Activated naive CD4-positive, alpha-beta T cell (primary cell): ENCODE measurements around the gene SPSB4.
"Not testable (repeated sequence)": the region's sequence is repeated elsewhere in the genome, so short reads cannot be mapped to it uniquely, and the experiment has no call there.

Experiments
- DNase-seq, 4 experiments: peaks; one replicate each; lab custom pipeline; 2025; lab: John Stamatoyannopoulos, UW

SPSB4 gene

GRCh38 chr3:141115789-141116541, 64.8 kb downstream of the SPSB4 start:
- no peak for DNase-seq

- no peak for DNase-seq
Measured at GRCh38 chr3:141116721-141117120, 65.6 kb downstream of the SPSB4 start.

- DNase-seq = not testable (repeated sequence)
Measured at GRCh38 chr3:141117982-141118381, 66.8 kb downstream of the SPSB4 start.

GRCh38 chr3:141122455-141123030, 71.4 kb downstream of the SPSB4 start:
- no peak for DNase-seq

GRCh38 chr3:141123677-141124410, 72.7 kb downstream of the SPSB4 start:
- DNase-seq = no peak

GRCh38 chr3:141124715-141125114, 73.6 kb downstream of the SPSB4 start:
- DNase-seq = no peak

- no peak for DNase-seq
Measured at GRCh38 chr3:141125351-141125750, 74.2 kb downstream of the SPSB4 start.

GRCh38 chr3:141126661-141127343, 75.7 kb downstream of the SPSB4 start:
- DNase-seq = no peak

- DNase-seq = no peak
Measured at GRCh38 chr3:141127344-141128125, 76.4 kb downstream of the SPSB4 start.

GRCh38 chr3:141128126-141128777, 77.1 kb downstream of the SPSB4 start:
- no peak for DNase-seq

DNA sequence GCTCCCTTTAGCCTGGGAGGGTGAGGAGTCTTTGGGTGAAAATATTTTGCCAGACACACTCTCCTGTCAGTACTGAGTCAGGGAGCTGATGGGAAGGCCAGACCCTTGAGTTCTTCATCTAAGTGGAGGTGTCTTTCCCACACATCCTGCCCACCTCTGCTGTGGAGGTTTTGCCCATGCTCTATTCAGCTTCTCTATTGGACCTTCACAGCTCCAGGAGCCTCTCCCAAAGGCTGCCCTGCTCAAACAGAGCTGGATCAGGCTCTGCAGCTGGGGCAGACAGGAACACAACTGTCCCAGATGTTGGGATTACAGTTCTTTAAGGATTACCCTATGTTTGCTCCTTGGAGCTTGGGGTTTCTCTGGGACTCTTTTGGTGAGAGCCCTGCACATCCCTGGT, 77.9 kb downstream of the SPSB4 start:
- DNase-seq = no peak

DNA sequence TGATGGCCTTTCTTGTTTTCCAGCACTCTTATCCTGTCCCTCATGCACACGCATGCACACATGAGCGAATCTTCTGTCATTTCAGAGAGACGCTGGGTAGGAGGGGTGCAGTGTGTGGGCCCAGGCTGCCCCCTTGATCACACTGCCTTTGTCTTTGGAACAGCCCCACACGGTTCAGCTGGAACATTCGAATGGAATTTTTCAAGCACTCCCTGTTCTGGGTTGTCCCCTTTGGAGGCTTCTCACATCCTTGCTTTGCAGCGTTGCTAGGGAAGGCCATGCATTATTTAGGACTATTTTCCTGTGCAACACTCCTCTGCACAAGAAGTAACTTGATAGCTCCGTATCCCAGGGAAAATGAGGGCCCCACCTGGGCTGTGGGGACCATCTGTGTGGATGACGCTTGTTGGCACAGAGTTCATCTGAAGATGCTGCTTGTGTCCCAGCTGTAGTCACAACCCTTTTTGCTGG, 78.4 kb downstream of the SPSB4 start:
- DNase-seq = no peak

GRCh38 chr3:141143517-141143916, 92.4 kb downstream of the SPSB4 start:
- DNase-seq = no peak

GRCh38 chr3:141146979-141147470, 95.9 kb downstream of the SPSB4 start:
- DNase-seq = no peak

DNA sequence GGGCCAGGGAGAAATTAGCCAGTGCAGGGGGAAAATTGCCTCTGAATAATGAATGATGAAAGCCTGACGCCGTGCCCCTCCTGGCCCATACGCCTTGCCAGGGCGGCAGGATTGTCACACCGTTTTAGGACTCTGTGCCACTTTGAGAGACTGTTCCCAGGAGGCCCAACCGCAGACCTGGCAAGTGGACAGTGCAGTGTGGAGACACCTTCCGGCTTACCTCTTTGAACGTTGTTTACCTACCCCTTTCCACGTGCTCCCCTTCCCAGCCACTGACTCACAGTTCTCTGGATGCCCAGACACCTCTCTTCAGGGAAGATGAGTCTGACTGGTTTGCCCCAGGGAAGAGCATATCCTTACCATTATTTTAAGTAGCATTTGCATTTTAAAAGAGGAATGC, 96.5 kb downstream of the SPSB4 start:
- DNase-seq = no peak

GRCh38 chr3:141148169-141148568, 97.0 kb downstream of the SPSB4 start:
- no peak for DNase-seq

DNA sequence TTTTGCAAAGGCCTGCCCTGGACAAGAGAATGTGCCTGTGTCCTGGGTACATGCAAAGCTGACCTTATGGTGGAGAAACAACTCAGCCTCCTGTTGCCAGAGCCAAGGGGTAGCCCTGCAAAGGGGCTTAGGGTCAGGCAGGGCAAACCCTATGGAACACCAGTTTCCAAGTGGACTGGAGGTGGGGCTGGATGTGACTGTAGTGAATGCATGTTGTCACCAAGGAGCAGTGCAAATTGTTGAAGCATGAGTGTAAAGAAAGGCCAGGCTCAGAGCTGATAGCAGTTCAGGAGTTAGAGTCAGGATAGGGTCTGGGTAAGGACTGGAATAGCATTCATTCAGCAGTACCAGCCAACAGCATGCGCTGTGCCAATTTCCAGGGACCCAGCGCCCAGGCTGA, 97.6 kb downstream of the SPSB4 start:
- no peak for DNase-seq

DNA sequence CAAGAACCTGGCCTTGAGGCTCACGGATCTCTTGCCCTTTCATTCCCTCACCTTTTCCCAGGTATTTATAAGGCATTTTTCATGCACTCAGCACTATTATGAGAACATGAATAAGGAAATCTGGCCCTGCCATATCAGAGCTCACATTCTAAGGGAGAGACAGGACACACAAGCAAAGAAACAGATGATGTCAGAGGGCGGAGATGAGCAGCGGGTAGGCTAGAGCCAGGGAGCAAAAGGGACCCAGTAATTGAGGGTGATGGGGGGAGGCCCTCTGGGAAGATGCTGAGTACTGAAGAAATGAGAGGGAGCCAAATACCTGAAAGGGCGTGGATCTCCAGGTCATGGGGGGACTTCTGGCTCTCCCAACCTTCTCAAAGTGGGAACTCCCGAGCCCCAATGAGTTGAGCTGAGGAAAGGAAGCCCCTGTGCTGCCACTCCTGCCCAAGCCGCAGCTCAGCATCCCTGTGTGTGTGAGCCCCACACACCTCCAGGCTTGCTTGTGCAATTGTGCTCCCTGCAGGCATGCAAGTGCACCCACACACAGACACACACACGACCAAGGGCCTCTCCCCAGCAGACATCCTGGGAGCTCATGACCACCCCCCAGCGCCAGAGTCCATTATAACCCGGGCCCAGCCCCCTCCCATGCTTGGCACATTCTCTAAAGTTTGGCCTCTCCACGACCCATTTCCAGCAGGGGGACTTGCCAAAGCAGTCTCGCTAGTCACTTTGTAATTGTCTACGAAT, 99.1 kb downstream of the SPSB4 start:
- DNase-seq = no peak

DNA sequence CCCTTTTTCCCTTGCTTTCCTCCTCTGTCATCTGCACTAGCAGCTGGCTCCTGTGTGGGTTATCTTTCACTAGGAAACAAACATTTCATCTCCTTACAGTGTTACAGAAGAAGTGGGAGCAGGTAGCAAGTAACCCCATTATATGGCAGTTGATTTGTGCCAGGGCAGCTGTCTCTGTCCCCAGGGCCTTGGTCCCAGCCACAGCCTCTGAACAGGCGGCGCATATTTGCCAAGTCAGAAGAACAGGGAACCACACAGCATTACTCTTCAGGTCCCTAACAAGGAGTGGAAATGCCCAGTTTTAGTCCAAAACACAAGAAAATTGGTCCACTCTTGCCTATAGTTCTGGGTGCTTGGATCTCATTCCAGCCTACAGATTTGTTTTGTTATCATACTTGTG, 99.8 kb downstream of the SPSB4 start:
- no peak for DNase-seq

DNA sequence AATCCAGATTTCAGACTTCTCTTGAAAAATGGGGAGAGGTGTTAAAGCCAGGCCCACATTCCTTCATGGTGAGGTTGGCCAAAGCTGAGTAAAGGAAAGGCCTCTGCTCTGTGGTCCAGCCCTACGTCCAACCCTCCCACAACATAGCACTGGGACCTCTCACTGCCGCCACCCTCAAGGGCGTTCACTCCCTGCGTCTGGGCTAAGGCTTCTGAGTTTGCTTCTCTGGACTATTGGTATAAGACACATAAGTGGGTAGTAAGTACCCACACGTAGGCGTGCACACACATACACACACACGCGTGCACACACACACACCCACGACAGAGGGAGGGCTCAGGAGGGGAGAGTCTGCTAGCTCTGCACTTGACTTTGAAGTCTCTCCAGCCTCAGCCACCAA, 100.3 kb downstream of the SPSB4 start:
- DNase-seq = no peak
